Inflammatory macrophage treated with lipopolysaccharide for 1 hour (primary cell): ENCODE results near the gene AEBP1.

Experiments used
- DNase-seq, 2 donors: peaks; one replicate each; pipeline ENCODE4 v3.0.0-alpha.2; 2020 to 2022

The AEBP1 gene

DNA sequence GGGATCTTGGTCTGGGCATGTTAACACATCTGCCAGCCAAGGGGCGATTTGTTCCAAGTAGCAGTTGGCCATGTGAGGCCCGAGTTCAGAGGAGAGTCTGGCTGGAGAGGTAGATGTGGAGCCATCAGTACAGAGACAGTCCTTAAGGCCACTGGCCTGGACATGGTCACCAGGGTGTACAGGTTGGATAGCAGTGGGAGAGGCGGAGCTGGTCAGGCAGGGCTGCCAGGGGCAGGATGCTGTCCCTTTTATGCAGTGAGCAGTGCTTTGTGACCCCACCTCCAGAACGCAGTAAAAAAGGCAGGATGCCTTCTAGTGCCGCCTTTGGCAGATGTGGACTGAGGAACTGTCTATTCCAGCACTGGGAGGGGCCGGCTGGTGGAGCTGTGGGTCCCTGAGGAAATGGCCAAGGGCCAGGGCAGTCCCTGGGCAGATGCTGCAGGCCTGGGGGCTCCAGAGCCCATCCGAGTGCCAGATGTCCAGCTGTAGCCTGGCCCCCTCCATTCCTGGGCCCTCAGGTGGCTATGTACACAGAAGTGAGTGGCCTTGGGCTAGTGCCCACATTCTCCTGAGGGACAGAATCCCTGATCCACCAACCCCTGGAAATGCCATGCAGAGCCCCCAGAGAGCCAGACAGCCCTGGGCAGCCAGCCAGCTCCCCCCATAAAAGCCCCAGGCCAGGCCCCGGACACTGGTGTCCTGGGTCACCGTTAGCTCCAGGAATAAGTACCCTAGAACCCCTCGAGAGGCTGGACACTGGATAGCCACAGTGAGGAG, 54.1 kb downstream of the AEBP1 start:
- DNase-seq = no peak

DNA sequence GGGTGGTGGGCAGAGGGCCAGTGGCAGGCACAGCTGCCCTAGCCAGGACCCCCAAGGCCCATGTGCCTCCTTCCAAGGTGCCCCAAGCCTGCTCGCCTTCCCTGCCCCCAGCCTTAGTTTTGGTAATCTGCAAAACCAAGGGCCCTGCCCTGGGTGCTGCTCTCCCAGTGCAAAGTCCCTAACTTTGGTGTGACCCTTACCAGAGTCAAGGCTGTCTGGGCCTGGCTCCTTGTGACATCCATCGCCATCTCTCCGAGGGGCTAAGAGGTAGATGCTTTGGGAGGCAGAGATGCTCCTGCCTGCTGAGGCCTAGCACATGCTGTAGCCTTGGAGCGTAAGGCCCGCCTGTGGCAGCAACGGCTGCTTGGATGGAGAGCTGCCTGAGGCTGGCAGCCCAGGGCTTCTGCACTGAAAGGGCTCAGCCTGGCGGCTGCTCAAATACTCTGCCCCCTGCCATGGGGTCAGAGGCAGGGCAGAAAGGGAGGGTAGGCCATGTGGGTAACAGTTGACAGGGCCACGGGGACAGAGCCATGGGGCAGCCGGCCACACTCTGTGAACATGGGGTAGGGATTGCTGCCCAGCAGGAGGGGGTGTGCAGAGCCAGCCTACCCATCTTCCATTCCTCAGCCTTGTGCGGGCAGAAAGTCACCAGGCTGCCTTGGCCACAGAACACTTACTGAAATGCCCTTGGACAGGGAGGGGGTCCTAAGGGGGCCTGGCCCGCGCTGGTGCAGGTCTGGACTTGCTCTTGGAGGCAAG, 54.9 kb downstream of the AEBP1 start:
- DNase-seq = no peak

DNA sequence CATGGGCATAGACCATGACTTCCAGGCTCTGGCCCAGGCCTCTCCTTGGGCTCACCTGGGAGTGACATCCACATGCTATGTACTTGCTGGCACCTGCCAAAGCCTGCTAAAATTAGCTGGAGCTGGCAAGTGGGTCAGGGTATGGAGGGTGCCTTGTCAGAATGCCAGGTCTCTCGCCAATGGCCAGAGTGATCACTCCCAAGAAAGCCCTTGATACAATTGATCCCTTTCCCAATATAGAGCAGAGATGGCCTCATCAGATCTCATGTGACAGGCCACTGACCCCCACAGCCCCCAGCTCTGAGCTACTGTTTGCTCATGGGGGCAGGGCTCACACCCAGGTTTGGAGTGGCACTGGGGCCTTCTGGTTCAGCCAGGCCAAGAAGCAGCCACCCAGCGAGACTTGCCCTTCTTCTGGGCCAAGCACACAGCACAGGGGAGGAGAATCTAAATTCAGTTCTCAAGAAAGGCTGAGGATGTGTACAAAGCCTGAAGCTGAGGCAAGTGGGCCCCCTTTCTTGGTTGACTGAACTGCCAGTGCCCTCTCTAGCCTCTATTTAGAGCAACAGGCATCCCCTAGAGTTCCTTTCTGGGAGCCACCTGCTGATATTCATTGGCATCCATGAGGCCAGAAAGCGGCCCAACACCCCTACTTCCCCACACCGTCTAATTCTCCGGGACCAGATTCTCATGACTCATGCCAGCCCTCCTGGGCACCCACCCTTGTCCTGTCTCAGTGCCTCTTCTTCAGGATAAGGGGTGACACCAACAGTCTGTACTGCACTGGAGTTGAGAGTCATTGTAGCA, 55.9 kb downstream of the AEBP1 start:
- no peak for DNase-seq

DNA sequence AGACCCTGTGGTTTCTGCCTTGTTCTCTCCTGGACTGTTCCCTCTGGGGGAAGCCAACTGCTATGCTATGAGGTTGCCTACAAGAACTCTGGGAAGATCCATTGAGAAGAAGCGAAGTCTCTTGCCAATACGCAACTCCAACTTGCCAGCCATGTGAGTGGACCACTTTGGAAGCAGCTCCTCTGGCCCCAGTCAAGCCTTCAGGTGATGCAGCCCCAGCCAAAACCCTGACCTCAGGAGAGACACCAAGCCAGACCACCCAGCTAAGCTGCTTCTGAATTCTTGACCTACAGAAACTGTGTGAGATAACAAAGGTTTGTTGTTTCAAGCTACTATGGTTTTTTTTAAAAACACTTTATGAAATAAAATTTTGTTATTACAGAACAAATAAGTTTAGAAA, 57.2 kb downstream of the AEBP1 start:
- no peak for DNase-seq

DNA sequence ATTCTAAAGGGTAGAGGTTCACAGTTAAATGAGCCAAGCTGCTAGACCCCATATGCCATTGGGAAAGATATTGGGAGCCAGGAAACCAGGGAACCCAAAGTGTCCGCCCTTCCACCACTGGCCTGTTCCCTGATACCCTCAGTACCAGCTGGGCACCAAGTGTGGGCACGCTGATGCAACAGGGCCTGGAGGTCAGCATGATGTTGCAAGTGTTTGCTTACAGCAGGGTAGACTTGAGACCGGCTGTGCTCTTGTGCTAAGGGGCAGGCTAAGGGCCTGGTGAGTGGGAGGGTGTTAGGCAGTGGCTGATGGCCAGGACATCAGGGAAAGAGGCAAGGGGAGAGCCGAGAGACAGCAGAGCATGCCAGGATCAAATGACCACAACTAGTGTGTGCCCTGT, 58.0 kb downstream of the AEBP1 start:
- DNase-seq = no peak

DNA sequence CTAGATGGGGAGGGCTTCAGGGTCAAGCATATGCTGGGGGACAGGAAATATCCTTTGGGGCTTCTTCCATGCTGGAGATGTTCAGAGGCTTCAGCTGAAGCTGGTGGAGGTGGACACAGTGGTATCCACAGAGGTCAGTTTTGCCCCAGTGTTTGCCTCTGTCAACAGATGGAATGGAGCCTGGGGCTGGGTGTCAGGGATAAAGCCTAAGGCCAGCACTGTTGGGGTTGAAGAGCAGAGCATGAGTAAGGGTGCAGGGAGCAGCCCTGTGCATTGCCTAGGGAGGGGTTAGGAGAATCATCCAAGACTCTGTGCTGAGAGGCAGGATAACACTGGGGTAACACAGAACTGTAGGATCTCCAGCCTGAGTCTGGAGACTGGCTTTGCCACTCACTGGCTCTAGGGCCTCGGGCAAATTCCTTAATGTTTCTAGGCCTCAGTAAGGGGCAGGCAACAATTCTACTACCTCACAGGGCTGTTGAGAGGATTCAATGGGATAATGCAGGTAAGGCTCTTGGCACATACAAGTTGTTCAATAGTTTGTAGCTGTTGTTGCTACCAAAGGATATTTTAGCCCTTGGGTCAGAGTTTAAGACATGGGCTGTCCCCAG, 58.7 kb downstream of the AEBP1 start:
- no peak for DNase-seq

DNA sequence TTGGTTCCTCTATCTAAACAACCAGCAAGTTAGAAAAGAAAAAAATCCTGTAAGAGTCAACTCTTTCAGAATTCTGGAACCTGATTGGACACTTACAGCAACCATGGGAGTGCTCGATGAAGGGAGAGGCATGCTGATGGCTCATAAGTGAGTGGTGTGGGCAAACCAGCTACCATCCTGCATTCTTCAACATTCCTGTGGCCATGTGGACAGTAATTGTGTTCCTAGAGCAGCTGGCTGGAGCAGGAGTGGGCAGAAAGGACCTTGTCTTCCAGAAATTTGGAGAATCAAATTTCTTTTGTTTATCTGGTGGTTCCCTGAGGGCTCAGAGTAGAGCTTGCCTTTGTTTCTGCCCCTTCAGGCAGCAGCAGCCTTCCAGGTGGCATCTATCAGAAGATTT, 59.4 kb downstream of the AEBP1 start:
- no peak for DNase-seq
